Tibial artery (tissue), 4 donors: ENCODE results near the gene OR5AS1.

Source experiments
- DNase-seq, 2 donors: peaks; one replicate each; pipeline ENCODE4 v3.0.0-alpha.2; 2019
- H3K27ac ChIP-seq, 2 donors: fragments of 200-600 bp; sonication (generic) in 1 of 2; 1 replicate in 1 of 2; 2 replicates in 1 of 2; pipeline ENCODE4 v1.5.1; 2018 to 2019; ENCODE audit warnings: mild to moderate bottlenecking in 1 of 2
- H3K27me3 ChIP-seq, 2 donors: fragments of 200-600 bp; sonication (generic) in 1 of 2; one replicate each; pipeline versions ENCODE4 v1.5.1 to v1.6.0; 2016 to 2019
- H3K36me3 ChIP-seq, 3 donors: fragments of 200-600 bp; sonication (generic) in 2 of 3; one replicate each; pipeline ENCODE4 v1.5.1; 2016 to 2019; ENCODE audit warnings: mild to moderate bottlenecking in 2 of 3
- H3K4me1 ChIP-seq, 4 donors: fragments of 200-600 bp; sonication (generic) in 2 of 4; 1 replicate in 3 of 4; 2 replicates in 1 of 4; pipeline ENCODE4 v1.5.1; 2016 to 2019
- H3K4me3 ChIP-seq, 2 donors: fragments of 200-600 bp; sonication (generic) in 1 of 2; 1 replicate in 1 of 2; 2 replicates in 1 of 2; pipeline ENCODE4 v1.5.1; 2018 to 2019; ENCODE audit warnings: mild to moderate bottlenecking in 2 of 2
- H3K9me3 ChIP-seq, 3 donors: fragments of 200-600 bp; sonication (generic) in 1 of 3; one replicate each; pipeline ENCODE4 v1.5.1; 2016 to 2019
- CTCF ChIP-seq, 2 experiments: fragments of 200-600 bp in 1 of 2; fragments of 450-650 bp in 1 of 2; IDR thresholded peaks; one replicate each; pipeline ENCODE4 v1.5.1; 2017 to 2019; ENCODE audit warnings: antibody characterized with exemption in 2 of 2, mild to moderate bottlenecking in 1 of 2, moderate library complexity in 1 of 2
- intact Hi-C: fragments of 100-400 bp; cut with DNase I; formaldehyde crosslinking; loops from one replicate; pipeline ENCODE4 v1.15.0; 2023; ENCODE audit warnings: low total_unique reads

OR5AS1 gene

GRCh38 chr11:56027354-56027753 is at the start of gene OR5AS1:
TSS of gene OR5AS1 (plus strand) at chr11:56027654. CDS start at chr11:56030419, 2,765 bp downstream.
- no peak for TF ChIP-seq CTCF (IDR thresholded peaks at IDR 0.05)
- Histone ChIP-seq H3K9me3 (no peaks in the 10 kb centered on the region), H3K27me3 (no peaks in the 10 kb centered on the region), H3K4me3 (no peak within 1 kb of the TSS), H3K4me1 (no peaks in the 10 kb centered on the region), H3K27ac (no peak within 1 kb of the TSS), H3K36me3 (no peaks in the 10 kb centered on the region)
- intact Hi-C loops: no loop called here
- DNase-seq: no peak

GRCh38 chr11:55994525-55994924 is 32.9 kb upstream of the OR5AS1 start, which contains the start of gene OR5F1:
TSS of gene OR5F1 (minus strand) at chr11:55994625. CDS start at chr11:55994625, 0 bp downstream.
- DNase-seq: no peak
- no peaks in the 10 kb centered on the region for H3K36me3 ChIP-seq
- intact Hi-C loops: no loop called here
- no peak within 1 kb of the TSS for H3K27ac ChIP-seq
- H3K27me3 ChIP-seq: no peaks in the 10 kb centered on the region
- H3K9me3 ChIP-seq: no peaks in the 10 kb centered on the region
- TF ChIP-seq CTCF (IDR thresholded peaks at IDR 0.05): no peak
- H3K4me1 ChIP-seq: no peaks in the 10 kb centered on the region
- H3K4me3 ChIP-seq: no peak within 1 kb of the TSS

- Histone ChIP-seq H3K27me3 (no peaks in the 10 kb centered on the region), H3K27ac (no peak overlapping the region), H3K9me3 (no peaks in the 10 kb centered on the region), H3K4me3 (no peak overlapping the region), H3K36me3 (no peaks in the 10 kb centered on the region), H3K4me1 (no peaks in the 10 kb centered on the region)
- TF ChIP-seq CTCF (IDR thresholded peaks at IDR 0.05): no peak
- no peak for DNase-seq
- intact Hi-C loops: no loop called here
Measured at GRCh38 chr11:56010716-56011115, 16.7 kb upstream of the OR5AS1 start.

- no peaks in the 10 kb centered on the region for H3K27me3 ChIP-seq
- TF ChIP-seq CTCF (IDR thresholded peaks at IDR 0.05): no peak
Measured at GRCh38 chr11:56013805-56014204, 13.6 kb upstream of the OR5AS1 start.

GRCh38 chr11:56045538-56045937 is 18.1 kb downstream of the OR5AS1 start:
- no peak for TF ChIP-seq CTCF (IDR thresholded peaks at IDR 0.05)
- no peak overlapping the region for H3K4me3 ChIP-seq
- H3K4me1 ChIP-seq: no peaks in the 10 kb centered on the region
- intact Hi-C loops: no loop called here
- no peak for DNase-seq
- H3K27me3 ChIP-seq: no peaks in the 10 kb centered on the region
- H3K9me3 ChIP-seq: no peaks in the 10 kb centered on the region
- no peaks in the 10 kb centered on the region for H3K36me3 ChIP-seq
- H3K27ac ChIP-seq: no peak overlapping the region

More at GRCh38 chr11:56013805-56014204, 13.6 kb upstream of the OR5AS1 start:
- H3K36me3 ChIP-seq: no peaks in the 10 kb centered on the region
- no peak for DNase-seq
- intact Hi-C loops: no loop called here
- H3K27ac ChIP-seq: no peak overlapping the region
- no peaks in the 10 kb centered on the region for H3K4me1 ChIP-seq
- H3K9me3 ChIP-seq: no peaks in the 10 kb centered on the region
- H3K4me3 ChIP-seq: no peak overlapping the region

GRCh38 chr11:56048480-56048879 is 21.0 kb downstream of the OR5AS1 start:
- DNase-seq: no peak
- Histone ChIP-seq H3K4me3 (no peak overlapping the region), H3K9me3 (no peaks in the 10 kb centered on the region), H3K4me1 (no peaks in the 10 kb centered on the region), H3K27me3 (no peaks in the 10 kb centered on the region), H3K27ac (no peak overlapping the region), H3K36me3 (no peaks in the 10 kb centered on the region)
- TF ChIP-seq CTCF (IDR thresholded peaks at IDR 0.05): no peak
- intact Hi-C loops: no loop called here
